ENCODE results near the gene GARRE1.

GARRE1 gene

GRCh38 chr19:34228347-34228746 is 26.0 kb upstream of the GARRE1 start:
- TF ChIP-seq GLIS3 (CRISPR knock-in tag; IDR thresholded peaks at IDR 0.05) (no peak), ZNF70 (CRISPR knock-in tag; IDR thresholded peaks at IDR 0.05) (no peak), CSDC2 (CRISPR knock-in tag; IDR thresholded peaks at IDR 0.05) (no peak), SNAI2 (CRISPR knock-in tag; IDR thresholded peaks at IDR 0.05) (no peak), TSHZ2 (CRISPR knock-in tag; IDR thresholded peaks at IDR 0.05) (no peak), CSRNP3 (CRISPR knock-in tag; IDR thresholded peaks at IDR 0.05) (no peak), ZFP3 (CRISPR knock-in tag; IDR thresholded peaks at IDR 0.05) (no peak), TCF4 (CRISPR knock-in tag; IDR thresholded peaks at IDR 0.05; ENCODE audit: borderline replicate concordance) (no peak), ARNTL (CRISPR knock-in tag; IDR thresholded peaks at IDR 0.05; ENCODE audit: borderline replicate concordance, low read depth) (no peak), BACH2 (CRISPR knock-in tag; IDR thresholded peaks at IDR 0.05; ENCODE audit: borderline replicate concordance) (no peak), CREB5 (CRISPR knock-in tag; IDR thresholded peaks at IDR 0.05; ENCODE audit: low read depth) (no peak), ZC3H10 (CRISPR knock-in tag; IDR thresholded peaks at IDR 0.05) (no peak)
- ATAC-seq: no peak

- ATAC-seq: no peak
- TF ChIP-seq TSHZ2 (CRISPR knock-in tag; IDR thresholded peaks at IDR 0.05) (no peak), ZC3H10 (CRISPR knock-in tag; IDR thresholded peaks at IDR 0.05) (no peak), ZFP30 (CRISPR knock-in tag; IDR thresholded peaks at IDR 0.05) (no peak), TCF4 (CRISPR knock-in tag; IDR thresholded peaks at IDR 0.05; ENCODE audit: borderline replicate concordance) (no peak), PATZ1 (CRISPR knock-in tag; IDR thresholded peaks at IDR 0.05; ENCODE audit: borderline replicate concordance) (no peak)
Observed at GRCh38 chr19:34228762-34229161, 25.6 kb upstream of the GARRE1 start.

- ATAC-seq: no peak
Observed at GRCh38 chr19:34229721-34230120, 24.6 kb upstream of the GARRE1 start.

More at GRCh38 chr19:34229721-34230120, 24.6 kb upstream of the GARRE1 start:
- TF ChIP-seq TOX (CRISPR knock-in tag; IDR thresholded peaks at IDR 0.05; ENCODE audit: borderline replicate concordance): no peak
- TF ChIP-seq ZFP3 (CRISPR knock-in tag; IDR thresholded peaks at IDR 0.05): no peak
- no peak for TF ChIP-seq ZNF565 (CRISPR knock-in tag; conservative IDR thresholded peaks at IDR 0.05; ENCODE audit: low read depth)
- no peak for TF ChIP-seq ZNF8 (CRISPR knock-in tag; IDR thresholded peaks at IDR 0.05)
- TF ChIP-seq PPARA (CRISPR knock-in tag; IDR thresholded peaks at IDR 0.05; ENCODE audit: borderline replicate concordance): no peak
- no peak for TF ChIP-seq BACH2 (CRISPR knock-in tag; IDR thresholded peaks at IDR 0.05; ENCODE audit: borderline replicate concordance)
- TF ChIP-seq GLIS3 (CRISPR knock-in tag; IDR thresholded peaks at IDR 0.05): no peak
- TF ChIP-seq ZC3H10 (CRISPR knock-in tag; IDR thresholded peaks at IDR 0.05): no peak
- TF ChIP-seq ESRRG (CRISPR knock-in tag; IDR thresholded peaks at IDR 0.05): no peak
- TF ChIP-seq CSDC2 (CRISPR knock-in tag; IDR thresholded peaks at IDR 0.05): no peak
- no peak for TF ChIP-seq RARB (CRISPR knock-in tag; IDR thresholded peaks at IDR 0.05)
- no peak for TF ChIP-seq ZFP30 (CRISPR knock-in tag; IDR thresholded peaks at IDR 0.05)
- TF ChIP-seq OSR1 (CRISPR knock-in tag; IDR thresholded peaks at IDR 0.05): no peak
- TF ChIP-seq SNAI2 (CRISPR knock-in tag; IDR thresholded peaks at IDR 0.05): no peak
- TF ChIP-seq TSHZ2 (CRISPR knock-in tag; IDR thresholded peaks at IDR 0.05): no peak
- TF ChIP-seq ISL1 (CRISPR knock-in tag; IDR thresholded peaks at IDR 0.05): no peak
- TF ChIP-seq ZNF70 (CRISPR knock-in tag; IDR thresholded peaks at IDR 0.05): no peak

All from SK-N-SH treated with all-trans-retinoic acid at 6 μM for 48 hours (cell line).